Measurements from ENCODE around the gene PUM2. TPM values are rescaled to one million over a fixed set of nuclear protein-coding genes. Genes with fewer than 3 reads are reported as not detected.

PUM2 gene
- total and polyA plus RNA-seq, 2 of the 13 experiments (the other 11 are each of a cell fraction or from before 2014, with no cell fraction given), result 69.6 to 69.8 TPM

- TF ChIP-seq, protein P1, sequence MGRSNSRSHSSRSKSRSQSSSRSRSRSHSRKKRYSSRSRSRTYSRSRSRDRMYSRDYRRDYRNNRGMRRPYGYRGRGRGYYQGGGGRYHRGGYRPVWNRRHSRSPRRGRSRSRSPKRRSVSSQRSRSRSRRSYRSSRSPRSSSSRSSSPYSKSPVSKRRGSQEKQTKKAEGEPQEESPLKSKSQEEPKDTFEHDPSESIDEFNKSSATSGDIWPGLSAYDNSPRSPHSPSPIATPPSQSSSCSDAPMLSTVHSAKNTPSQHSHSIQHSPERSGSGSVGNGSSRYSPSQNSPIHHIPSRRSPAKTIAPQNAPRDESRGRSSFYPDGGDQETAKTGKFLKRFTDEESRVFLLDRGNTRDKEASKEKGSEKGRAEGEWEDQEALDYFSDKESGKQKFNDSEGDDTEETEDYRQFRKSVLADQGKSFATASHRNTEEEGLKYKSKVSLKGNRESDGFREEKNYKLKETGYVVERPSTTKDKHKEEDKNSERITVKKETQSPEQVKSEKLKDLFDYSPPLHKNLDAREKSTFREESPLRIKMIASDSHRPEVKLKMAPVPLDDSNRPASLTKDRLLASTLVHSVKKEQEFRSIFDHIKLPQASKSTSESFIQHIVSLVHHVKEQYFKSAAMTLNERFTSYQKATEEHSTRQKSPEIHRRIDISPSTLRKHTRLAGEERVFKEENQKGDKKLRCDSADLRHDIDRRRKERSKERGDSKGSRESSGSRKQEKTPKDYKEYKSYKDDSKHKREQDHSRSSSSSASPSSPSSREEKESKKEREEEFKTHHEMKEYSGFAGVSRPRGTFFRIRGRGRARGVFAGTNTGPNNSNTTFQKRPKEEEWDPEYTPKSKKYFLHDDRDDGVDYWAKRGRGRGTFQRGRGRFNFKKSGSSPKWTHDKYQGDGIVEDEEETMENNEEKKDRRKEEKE (IDR thresholded peaks at IDR 0.05), result no peak
- TF ChIP-seq JUND (CRISPR knock-in tag; IDR thresholded peaks at IDR 0.05) (peak; percentile 87), SRSF9 (IDR thresholded peaks at IDR 0.05; ENCODE audit: borderline replicate concordance, insufficient read depth, low read depth, low read length, poor library complexity, severe bottlenecking) (no peak), MYPOP (CRISPR knock-in tag; IDR thresholded peaks at IDR 0.05) (no peak), ZBTB34 (CRISPR knock-in tag; IDR thresholded peaks at IDR 0.05) (peak; percentile 92), HDAC6 (IDR thresholded peaks at IDR 0.05; ENCODE audit: low read depth, low read length) (no peak), RFXAP (CRISPR knock-in tag; IDR thresholded peaks at IDR 0.05; ENCODE audit: borderline replicate concordance) (peak; percentile 79; the same call in 1 of the 2 replicates)
- TF ChIP-seq, protein P2, sequence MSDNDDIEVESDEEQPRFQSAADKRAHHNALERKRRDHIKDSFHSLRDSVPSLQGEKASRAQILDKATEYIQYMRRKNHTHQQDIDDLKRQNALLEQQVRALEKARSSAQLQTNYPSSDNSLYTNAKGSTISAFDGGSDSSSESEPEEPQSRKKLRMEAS (IDR thresholded peaks at IDR 0.05), result peak; percentile 83
- TF ChIP-seq, protein P3, sequence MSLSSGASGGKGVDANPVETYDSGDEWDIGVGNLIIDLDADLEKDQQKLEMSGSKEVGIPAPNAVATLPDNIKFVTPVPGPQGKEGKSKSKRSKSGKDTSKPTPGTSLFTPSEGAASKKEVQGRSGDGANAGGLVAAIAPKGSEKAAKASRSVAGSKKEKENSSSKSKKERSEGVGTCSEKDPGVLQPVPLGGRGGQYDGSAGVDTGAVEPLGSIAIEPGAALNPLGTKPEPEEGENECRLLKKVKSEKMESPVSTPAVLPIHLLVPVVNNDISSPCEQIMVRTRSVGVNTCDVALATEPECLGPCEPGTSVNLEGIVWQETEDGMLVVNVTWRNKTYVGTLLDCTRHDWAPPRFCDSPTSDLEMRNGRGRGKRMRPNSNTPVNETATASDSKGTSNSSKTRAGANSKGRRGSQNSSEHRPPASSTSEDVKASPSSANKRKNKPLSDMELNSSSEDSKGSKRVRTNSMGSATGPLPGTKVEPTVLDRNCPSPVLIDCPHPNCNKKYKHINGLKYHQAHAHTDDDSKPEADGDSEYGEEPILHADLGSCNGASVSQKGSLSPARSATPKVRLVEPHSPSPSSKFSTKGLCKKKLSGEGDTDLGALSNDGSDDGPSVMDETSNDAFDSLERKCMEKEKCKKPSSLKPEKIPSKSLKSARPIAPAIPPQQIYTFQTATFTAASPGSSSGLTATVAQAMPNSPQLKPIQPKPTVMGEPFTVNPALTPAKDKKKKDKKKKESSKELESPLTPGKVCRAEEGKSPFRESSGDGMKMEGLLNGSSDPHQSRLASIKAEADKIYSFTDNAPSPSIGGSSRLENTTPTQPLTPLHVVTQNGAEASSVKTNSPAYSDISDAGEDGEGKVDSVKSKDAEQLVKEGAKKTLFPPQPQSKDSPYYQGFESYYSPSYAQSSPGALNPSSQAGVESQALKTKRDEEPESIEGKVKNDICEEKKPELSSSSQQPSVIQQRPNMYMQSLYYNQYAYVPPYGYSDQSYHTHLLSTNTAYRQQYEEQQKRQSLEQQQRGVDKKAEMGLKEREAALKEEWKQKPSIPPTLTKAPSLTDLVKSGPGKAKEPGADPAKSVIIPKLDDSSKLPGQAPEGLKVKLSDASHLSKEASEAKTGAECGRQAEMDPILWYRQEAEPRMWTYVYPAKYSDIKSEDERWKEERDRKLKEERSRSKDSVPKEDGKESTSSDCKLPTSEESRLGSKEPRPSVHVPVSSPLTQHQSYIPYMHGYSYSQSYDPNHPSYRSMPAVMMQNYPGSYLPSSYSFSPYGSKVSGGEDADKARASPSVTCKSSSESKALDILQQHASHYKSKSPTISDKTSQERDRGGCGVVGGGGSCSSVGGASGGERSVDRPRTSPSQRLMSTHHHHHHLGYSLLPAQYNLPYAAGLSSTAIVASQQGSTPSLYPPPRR (CRISPR knock-in tag; IDR thresholded peaks at IDR 0.05; ENCODE audit: borderline replicate concordance), result peak; percentile 89; the same call in 1 of the 2 replicates
- TF ChIP-seq, protein P4, sequence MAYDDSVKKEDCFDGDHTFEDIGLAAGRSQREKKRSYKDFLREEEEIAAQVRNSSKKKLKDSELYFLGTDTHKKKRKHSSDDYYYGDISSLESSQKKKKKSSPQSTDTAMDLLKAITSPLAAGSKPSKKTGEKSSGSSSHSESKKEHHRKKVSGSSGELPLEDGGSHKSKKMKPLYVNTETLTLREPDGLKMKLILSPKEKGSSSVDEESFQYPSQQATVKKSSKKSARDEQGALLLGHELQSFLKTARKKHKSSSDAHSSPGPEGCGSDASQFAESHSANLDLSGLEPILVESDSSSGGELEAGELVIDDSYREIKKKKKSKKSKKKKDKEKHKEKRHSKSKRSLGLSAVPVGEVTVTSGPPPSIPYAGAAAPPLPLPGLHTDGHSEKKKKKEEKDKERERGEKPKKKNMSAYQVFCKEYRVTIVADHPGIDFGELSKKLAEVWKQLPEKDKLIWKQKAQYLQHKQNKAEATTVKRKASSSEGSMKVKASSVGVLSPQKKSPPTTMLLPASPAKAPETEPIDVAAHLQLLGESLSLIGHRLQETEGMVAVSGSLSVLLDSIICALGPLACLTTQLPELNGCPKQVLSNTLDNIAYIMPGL (CRISPR knock-in tag; IDR thresholded peaks at IDR 0.05; ENCODE audit: borderline replicate concordance in 1 of 2, low read depth in 1 of 2), result peak in 1 of 2 experiments; percentile 71; a peak in 2 of 4 replicates
- TF ChIP-seq, protein P5, sequence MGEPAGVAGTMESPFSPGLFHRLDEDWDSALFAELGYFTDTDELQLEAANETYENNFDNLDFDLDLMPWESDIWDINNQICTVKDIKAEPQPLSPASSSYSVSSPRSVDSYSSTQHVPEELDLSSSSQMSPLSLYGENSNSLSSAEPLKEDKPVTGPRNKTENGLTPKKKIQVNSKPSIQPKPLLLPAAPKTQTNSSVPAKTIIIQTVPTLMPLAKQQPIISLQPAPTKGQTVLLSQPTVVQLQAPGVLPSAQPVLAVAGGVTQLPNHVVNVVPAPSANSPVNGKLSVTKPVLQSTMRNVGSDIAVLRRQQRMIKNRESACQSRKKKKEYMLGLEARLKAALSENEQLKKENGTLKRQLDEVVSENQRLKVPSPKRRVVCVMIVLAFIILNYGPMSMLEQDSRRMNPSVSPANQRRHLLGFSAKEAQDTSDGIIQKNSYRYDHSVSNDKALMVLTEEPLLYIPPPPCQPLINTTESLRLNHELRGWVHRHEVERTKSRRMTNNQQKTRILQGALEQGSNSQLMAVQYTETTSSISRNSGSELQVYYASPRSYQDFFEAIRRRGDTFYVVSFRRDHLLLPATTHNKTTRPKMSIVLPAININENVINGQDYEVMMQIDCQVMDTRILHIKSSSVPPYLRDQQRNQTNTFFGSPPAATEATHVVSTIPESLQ (CRISPR knock-in tag; conservative IDR thresholded peaks at IDR 0.05), result no peak
Measured at GRCh38 chr2:20215183-20216040, 135.2 kb downstream of the PUM2 start (continued).
